IPS DF 19.7 (cell line): ENCODE measurements around the gene PLEKHA6.

Source experiments
- DNase-seq: peaks from one replicate; pipeline ENCODE4 v3.0.0-alpha.2; 2013; ENCODE audit warnings: low read depth, low spot score

The PLEKHA6 gene

GRCh38 chr1:204212715-204213114 is 147.0 kb downstream of the PLEKHA6 start:
- no peak for DNase-seq

GRCh38 chr1:204211046-204211445 is 148.7 kb downstream of the PLEKHA6 start:
- DNase-seq = no peak

DNA sequence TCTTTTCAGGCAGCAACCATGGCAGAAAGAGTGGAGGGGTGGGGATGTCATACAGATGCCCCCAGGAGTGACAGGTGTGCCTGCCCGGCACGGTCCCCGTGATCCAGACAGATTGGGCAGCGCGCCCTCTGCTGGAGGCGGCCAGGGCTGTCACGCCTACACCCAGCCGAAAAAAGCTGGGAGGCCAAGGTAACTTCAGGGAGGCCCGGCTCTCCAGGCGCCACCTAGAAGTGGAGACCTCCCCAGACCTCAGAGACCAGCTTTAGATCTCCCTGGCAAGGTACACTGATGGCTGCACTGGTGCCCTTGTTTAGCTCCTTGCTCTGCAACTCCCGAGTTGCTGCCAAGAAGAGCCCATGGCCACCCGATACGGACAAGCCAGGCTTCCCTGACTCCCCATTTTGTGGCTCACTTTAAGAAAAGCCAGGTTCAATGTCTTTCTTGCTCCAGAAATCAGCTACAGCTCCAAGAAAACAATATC is 152.6 kb downstream of the PLEKHA6 start:
- no peak for DNase-seq

DNA sequence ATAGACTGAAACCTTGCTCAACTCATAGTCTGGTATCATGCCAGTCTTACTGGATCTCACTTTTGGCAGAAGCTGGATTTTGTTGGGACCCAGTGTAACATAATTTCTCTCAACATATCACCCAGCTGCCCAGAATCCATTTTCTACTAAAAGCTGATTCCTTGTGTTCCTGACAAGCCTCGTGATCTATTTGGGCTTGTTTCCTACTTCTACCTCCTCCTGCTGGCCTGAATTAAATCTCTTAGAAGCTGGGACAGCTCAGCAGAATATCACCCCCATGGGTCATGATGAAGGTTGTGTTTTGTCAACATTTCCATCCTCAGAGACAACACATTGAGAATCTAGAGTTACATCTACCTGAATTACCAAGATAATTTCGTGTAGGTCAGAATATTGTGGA is 153.6 kb downstream of the PLEKHA6 start:
- DNase-seq = no peak

DNA sequence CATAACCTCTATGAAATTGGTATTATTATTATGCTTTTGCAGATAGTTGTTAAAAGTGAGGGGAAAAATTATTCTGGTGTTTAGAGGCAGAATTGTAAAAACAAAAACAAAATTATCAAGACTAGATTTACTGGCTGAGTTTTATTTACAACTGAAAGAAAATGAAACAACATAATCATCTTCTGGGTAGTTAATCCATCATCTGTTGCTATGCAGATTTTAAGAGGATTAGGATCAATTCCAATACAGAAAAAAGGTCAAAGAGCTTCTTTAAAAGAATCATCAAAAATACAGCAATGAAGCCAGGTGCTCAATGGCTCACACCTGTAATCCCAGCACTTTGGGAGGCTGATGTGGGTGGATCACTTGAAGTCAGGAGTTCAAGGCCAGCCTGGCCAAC is 154.2 kb downstream of the PLEKHA6 start:
- DNase-seq = no peak

DNA sequence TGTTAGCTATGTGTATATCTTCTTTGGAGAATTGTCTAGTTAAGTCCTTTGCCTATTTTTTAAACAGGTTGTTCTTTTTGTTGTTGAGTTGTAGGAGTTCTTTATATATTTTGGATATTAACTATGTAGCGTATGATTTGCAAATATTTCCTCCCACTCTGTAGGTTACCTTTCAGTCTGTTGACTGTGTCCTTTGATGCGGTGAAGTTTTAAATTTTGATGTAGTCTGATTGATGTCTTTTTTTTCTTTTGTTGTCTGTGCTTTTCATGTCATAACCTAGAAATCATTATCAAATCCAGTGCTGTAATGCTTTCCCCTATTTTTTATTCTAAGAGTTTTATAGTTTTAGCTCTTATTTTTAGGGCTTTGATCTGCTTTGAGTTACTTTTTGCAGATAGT is 154.8 kb downstream of the PLEKHA6 start:
- no peak for DNase-seq

- DNase-seq = no peak
Observed at GRCh38 chr1:204203206-204203767, 156.4 kb downstream of the PLEKHA6 start.

DNA sequence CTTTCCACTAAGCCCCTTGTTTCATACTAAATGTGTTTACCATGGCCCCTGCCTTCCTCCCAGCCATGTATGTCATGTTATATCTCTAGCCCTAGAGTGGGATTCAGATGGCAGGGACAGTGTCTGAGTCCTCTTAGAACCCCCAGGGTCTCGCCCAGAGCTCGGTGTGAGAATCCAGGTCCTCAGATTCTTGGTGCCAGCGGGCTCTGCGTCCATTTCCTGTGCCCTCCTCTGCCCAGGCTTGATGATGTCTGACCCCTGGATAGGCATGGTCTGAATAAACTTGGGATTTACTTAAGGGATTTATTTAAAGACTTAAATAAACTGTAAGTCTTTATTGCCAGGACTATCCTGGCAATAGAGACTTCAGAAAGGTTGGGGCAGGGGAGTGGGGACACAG is 157.2 kb downstream of the PLEKHA6 start:
- no peak for DNase-seq

GRCh38 chr1:204201348-204202040 is 158.2 kb downstream of the PLEKHA6 start:
- no peak for DNase-seq

GRCh38 chr1:204199579-204199978 is 160.2 kb downstream of the PLEKHA6 start:
- no peak for DNase-seq

DNA sequence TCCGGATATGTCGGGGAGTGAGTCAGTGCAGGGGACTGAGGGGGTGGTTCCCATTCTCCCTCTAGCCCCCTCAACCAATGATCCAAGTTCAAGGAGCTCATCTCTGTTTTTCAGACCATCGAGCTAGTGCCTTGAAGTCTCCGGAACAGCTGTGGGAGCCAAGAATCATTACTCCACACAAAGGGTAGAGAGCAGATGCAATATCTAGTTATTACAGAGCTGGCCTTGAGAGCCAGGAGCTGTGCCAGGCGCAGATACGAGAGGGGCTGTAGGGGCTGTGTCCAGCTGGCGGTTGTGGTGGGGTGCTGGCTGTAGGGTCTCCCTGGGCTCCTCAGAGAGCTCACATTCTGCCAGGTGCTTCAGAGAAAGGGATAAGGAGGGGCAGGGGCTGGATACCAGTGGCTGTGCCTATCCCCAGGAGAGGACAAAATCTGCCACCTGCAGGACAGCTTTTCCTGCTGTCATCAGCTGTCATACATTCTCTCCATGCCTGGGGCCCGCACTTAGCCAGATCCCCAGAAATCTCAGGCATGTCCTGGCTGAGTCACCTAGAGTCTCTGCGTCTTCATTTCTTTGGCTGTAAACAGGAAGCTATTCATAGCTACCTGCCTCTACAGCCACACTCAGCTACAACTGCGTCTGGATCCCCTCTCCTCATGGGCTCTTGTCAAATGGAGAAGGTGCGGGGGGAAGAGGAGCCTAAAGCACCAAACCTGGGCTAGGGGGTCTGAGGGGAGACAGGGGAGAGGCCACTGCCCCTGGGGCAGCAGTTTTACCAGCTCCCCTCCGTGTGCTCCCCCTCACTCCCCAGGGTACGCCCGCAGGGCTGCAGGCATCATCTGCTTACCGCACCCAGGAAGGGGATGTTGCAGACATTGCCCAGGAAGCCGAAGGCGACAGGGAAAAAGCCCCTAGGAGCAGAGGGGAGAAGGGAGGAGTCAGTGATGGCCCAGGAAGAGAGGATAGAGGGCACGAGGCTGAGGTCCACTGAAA is 161.1 kb downstream of the PLEKHA6 start:
- no peak for DNase-seq

- no peak for DNase-seq
Observed at GRCh38 chr1:204197068-204197467, 162.7 kb downstream of the PLEKHA6 start.

GRCh38 chr1:204196068-204196795 is 163.5 kb downstream of the PLEKHA6 start, which contains the start of gene KISS1:
KISS1 (minus strand) TSS chr1:204196491; CDS start chr1:204192876, 3,615 bp downstream.
- no peak for DNase-seq

GRCh38 chr1:204194771-204195170 is 165.0 kb downstream of the PLEKHA6 start:
- no peak for DNase-seq

GRCh38 chr1:204194080-204194479 is 165.6 kb downstream of the PLEKHA6 start:
- no peak for DNase-seq

GRCh38 chr1:204192589-204193352 is 167.0 kb downstream of the PLEKHA6 start:
- no peak for DNase-seq

DNA sequence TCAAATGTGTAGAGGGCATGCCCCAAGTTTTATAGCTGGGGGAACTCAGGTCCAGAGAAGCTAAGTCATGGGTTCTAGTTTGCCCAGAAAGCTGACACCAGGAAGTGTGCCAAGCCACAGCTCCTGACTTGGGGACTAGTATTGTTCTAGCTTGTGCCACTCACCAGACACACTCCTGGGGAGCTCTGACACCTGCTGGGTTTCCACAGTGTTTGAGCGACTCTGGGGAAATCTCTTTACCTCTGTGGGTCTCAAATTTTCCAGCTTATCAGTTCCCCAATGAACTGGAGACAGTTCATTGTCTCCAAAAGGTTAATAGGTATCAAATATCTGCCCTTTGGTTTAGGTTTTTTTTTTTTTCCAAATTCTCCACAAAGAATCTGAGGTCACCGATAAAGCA is 167.7 kb downstream of the PLEKHA6 start:
- no peak for DNase-seq

GRCh38 chr1:204191456-204191855 is 168.3 kb downstream of the PLEKHA6 start:
- no peak for DNase-seq

- DNase-seq = no peak
Observed at GRCh38 chr1:204190212-204191211, 169.2 kb downstream of the PLEKHA6 start.
